Karpas-422 (cell line): ENCODE measurements around the gene HSD17B10. TPM values are rescaled to one million over a fixed set of nuclear protein-coding genes. Genes with fewer than 3 reads are reported as not detected.
A peak's percentile ranks its signal among the peaks of the same experiment; 100 is the strongest.
"Not testable (repeated sequence)": the region's sequence is repeated elsewhere in the genome, so short reads cannot be mapped to it uniquely, and the experiment has no call there.

Experiments used
- DNase-seq: peaks from one replicate; pipeline ENCODE4 v3.0.0-alpha.2; 2015
- H2AFZ ChIP-seq: fragments of 200-600 bp; sonication (generic); 2 replicates; pipeline ENCODE4 v1.6.1; 2014; ENCODE audit warnings: antibody characterized with exemption, low read length, mixed read lengths
- H3K27ac ChIP-seq: fragments of 200-600 bp; sonication (generic); 2 replicates; pipeline ENCODE4 v1.5.1; 2014; ENCODE audit warnings: mild to moderate bottlenecking, low read length, moderate library complexity
- H3K27me3 ChIP-seq: fragments of 200-600 bp; sonication (generic); 2 replicates; pipeline ENCODE4 v1.6.1; 2014; ENCODE audit warnings: low read length, mixed read lengths
- H3K36me3 ChIP-seq: fragments of 200-600 bp; sonication (generic); 2 replicates; pipeline ENCODE4 v1.6.1; 2014; ENCODE audit warnings: low read length, mixed read lengths; ENCODE audit not compliant: insufficient read depth
- H3K4me1 ChIP-seq: fragments of 200-600 bp; sonication (generic); 2 replicates; pipeline ENCODE4 v1.6.1; 2014; ENCODE audit warnings: mild to moderate bottlenecking, low read length, mixed read lengths
- H3K4me2 ChIP-seq: fragments of 200-600 bp; sonication (generic); 2 replicates; pipeline ENCODE4 v1.6.1; 2014; ENCODE audit warnings: low read length, low read depth, mild to moderate bottlenecking; ENCODE audit not compliant: poor library complexity, severe bottlenecking
- H3K4me3 ChIP-seq: fragments of 200-600 bp; sonication (generic); 2 replicates; pipeline ENCODE4 v1.5.1; 2014; ENCODE audit warnings: mild to moderate bottlenecking, antibody characterized with exemption, low read length, mixed read lengths
- H3K79me2 ChIP-seq: fragments of 200-600 bp; sonication (generic); 2 replicates; pipeline ENCODE4 v1.6.1; 2014; ENCODE audit warnings: mild to moderate bottlenecking, low read length, mixed read lengths
- H3K9ac ChIP-seq: fragments of 200-600 bp; sonication (generic); 2 replicates; pipeline ENCODE4 v1.6.0; 2014; ENCODE audit warnings: low read length
- H3K9me2 ChIP-seq: fragments of 200-600 bp; sonication (generic), shearing (Covaris generic); replicated peaks from 2 replicates; pipeline ENCODE4 v1.6.0; 2014; ENCODE audit warnings: mild to moderate bottlenecking, low read length, moderate library complexity; ENCODE audit not compliant: insufficient read depth
- H3K9me3 ChIP-seq: fragments of 300-700, 200-600 bp; sonication (generic); 2 replicates; pipeline ENCODE4 v1.6.1; 2014; ENCODE audit warnings: low read length, mixed read lengths
- H4K20me1 ChIP-seq: fragments of 200-600 bp; sonication (generic); 2 replicates; pipeline ENCODE4 v1.6.1; 2014; ENCODE audit warnings: mild to moderate bottlenecking, antibody characterized with exemption, low read length, low read depth; ENCODE audit not compliant: insufficient read depth
- total RNA-seq: library from RNA; depleted of rRNA; stranded (reverse); fragments of >200 nt; shearing (Covaris generic); gene quantifications from 2 replicates; pipeline ENCODE4 v1.2.3, GENCODE V29; 2014; ENCODE audit warnings: low replicate concordance

Gene HSD17B10
- total RNA-seq, 1 experiment from 2014 or later: 115 TPM

DNA sequence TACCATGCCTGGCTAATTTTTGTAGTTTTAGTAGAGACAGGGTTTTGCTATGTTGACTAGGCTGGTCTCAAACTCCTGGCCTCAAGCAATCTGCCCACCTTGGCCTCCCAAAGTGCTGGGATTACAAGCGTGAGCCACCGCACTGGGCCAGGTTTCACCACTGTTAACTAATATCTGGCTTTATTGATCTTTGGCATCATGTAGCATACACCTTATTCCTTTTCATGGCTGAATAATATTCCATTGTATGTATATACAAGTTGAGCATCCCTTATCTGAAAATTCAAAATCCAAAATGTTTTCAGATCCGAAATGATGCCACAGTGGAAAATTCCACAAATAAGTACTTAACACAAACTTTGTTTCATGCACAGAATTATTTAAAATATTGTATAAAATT lies 34.5 kb upstream of the HSD17B10 start:
- not testable (repeated sequence) for H4K20me1 ChIP-seq, DNase-seq, H3K9me3 ChIP-seq, H2AFZ ChIP-seq, H3K9ac ChIP-seq, H3K4me2 ChIP-seq, H3K4me1 ChIP-seq, H3K9me2 ChIP-seq, H3K36me3 ChIP-seq, H3K4me3 ChIP-seq, H3K79me2 ChIP-seq, H3K27ac ChIP-seq, H3K27me3 ChIP-seq

DNA sequence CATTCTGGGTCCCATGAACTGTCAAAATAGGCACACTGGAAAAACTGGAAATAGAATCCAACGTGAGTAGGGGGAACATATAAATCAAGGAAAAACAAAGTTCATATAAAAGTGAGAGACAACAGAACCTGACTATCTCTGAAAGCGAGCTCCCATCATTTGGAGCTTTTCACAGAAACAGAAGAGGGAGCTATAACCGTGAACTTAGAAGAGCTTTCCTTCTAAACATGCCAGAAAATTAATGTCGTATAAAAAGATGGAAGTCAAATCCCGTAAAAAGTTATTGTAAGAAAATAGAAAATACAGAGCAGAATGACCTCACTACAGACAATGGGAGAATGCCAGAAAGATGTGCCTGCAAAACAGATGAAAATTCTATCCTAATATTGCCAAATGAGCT lies 23.9 kb upstream of the HSD17B10 start:
- H3K9me3 ChIP-seq: no peaks in the 10 kb centered on the region
- no peak overlapping the region for H3K4me2 ChIP-seq
- H3K9me2 ChIP-seq: no peaks in the 10 kb centered on the region
- H3K4me1 ChIP-seq: no peaks in the 10 kb centered on the region
- no peak for DNase-seq
- no peak overlapping the region for H3K27ac ChIP-seq
- no peaks in the 10 kb centered on the region for H3K79me2 ChIP-seq
- H3K4me3 ChIP-seq: no peak overlapping the region
- no peaks in the 10 kb centered on the region for H4K20me1 ChIP-seq
- no peaks in the 10 kb centered on the region for H3K36me3 ChIP-seq
- H2AFZ ChIP-seq: no peak overlapping the region
- H3K27me3 ChIP-seq: no peaks in the 10 kb centered on the region
- H3K9ac ChIP-seq: no peak overlapping the region

DNA sequence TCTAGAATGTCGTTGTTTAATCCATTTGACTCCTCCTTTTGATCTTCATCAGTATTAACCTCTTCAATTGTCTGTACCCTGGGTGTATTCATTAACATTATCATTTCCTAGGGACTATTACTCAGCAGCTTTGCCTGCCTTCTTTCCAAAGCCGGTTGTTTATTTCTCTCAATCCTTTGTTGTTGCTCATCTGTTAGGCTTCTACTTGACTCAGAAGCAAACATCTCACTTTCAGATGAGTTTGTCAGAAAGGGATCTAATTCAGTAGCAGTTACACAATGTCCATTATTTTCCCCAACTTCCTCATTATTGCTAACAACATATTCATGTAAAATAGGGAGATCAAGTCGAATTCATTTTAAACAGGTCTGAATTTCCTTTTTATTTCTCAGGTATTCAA lies 22.1 kb upstream of the HSD17B10 start:
- Histone ChIP-seq H3K9me2 (no peaks in the 10 kb centered on the region), H4K20me1 (no peaks in the 10 kb centered on the region), H3K9me3 (no peaks in the 10 kb centered on the region), H2AFZ (no peak overlapping the region), H3K36me3 (no peaks in the 10 kb centered on the region), H3K4me3 (no peak overlapping the region), H3K27ac (no peak overlapping the region), H3K9ac (no peak overlapping the region), H3K27me3 (no peaks in the 10 kb centered on the region), H3K79me2 (no peaks in the 10 kb centered on the region), H3K4me1 (no peaks in the 10 kb centered on the region), H3K4me2 (no peak overlapping the region)
- no peak for DNase-seq

DNA sequence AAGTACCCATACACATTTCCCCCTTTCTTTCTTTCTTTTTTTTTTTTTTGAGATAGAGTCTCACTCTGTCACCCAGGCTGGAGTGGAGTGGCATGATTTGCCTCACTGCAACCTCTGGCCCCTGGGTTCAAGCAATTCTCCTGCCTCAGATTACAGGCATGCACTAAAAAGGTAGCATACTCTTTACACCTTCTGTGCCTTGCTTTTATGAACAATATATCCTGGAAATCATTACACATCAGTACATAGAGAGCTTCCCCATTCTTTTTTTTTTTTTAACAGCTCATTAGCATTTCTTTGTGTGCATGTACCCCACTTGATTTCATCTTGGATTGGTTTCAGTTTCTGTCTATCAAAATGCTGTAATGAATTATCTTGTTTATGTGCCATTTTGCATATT lies 18.6 kb upstream of the HSD17B10 start:
- no peaks in the 10 kb centered on the region for H3K9me2 ChIP-seq

DNA sequence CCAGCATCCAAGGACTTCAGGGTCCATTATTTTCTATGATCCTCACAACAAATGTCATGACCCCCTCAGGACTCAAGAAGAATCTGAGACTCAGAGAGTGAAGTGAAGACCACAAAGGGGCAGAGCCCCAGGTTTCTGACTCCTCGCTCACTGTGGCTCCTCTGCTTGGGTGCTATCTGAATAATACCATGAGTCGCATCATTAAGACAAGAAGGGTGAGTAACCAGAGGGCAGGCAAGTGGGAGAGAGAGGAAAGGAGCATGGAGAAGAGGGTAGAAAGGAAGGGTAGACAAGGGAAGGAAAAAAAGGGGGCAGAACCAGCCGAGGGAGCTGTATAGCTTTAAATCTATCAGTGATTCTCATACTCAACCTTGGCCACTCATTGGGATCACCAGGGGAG lies 15.5 kb upstream of the HSD17B10 start:
- no peaks in the 10 kb centered on the region for H3K27me3 ChIP-seq
- no peaks in the 10 kb centered on the region for H3K79me2 ChIP-seq
- H3K4me1 ChIP-seq: no peaks in the 10 kb centered on the region
- H3K9me2 ChIP-seq: no peaks in the 10 kb centered on the region
- no peak for DNase-seq
- no peaks in the 10 kb centered on the region for H3K9me3 ChIP-seq
- no peaks in the 10 kb centered on the region for H3K36me3 ChIP-seq
- no peak overlapping the region for H3K9ac ChIP-seq
- H3K4me3 ChIP-seq: no peak overlapping the region
- no peak overlapping the region for H3K27ac ChIP-seq
- H2AFZ ChIP-seq: no peak overlapping the region
- H4K20me1 ChIP-seq: no peaks in the 10 kb centered on the region
- H3K4me2 ChIP-seq: no peak overlapping the region

More for the DNA sequence above, 18.6 kb upstream of the HSD17B10 start:
- no peaks in the 10 kb centered on the region for H3K36me3 ChIP-seq
- DNase-seq: no peak
- H3K4me1 ChIP-seq: no peaks in the 10 kb centered on the region
- no peak overlapping the region for H3K4me3 ChIP-seq
- no peaks in the 10 kb centered on the region for H4K20me1 ChIP-seq
- no peak overlapping the region for H3K27ac ChIP-seq
- H3K9ac ChIP-seq: no peak overlapping the region
- no peak overlapping the region for H2AFZ ChIP-seq
- no peak overlapping the region for H3K4me2 ChIP-seq
- no peaks in the 10 kb centered on the region for H3K9me3 ChIP-seq
- no peaks in the 10 kb centered on the region for H3K27me3 ChIP-seq
- no peaks in the 10 kb centered on the region for H3K79me2 ChIP-seq

DNA sequence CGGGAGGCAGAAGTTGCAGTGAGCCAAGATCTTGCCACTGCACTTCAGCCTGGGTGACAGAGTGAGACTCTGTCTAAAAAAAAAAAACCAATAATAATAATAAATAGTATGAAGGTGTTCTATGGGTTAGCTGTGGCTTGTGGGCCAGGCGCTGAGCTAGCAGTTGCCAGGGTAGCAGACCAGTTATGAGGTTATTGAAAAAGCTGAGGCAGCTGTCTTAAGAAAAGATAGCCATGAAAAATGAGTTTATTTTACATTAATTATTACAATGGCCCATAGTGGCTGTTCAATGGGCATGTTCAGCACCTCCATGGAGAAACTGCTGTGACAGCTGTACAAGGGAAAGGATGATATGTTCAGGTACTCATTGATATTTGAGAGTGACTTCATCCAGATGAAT lies 13.3 kb upstream of the HSD17B10 start:
- Histone ChIP-seq H3K4me2 (no peak overlapping the region), H3K9me2 (no peaks in the 10 kb centered on the region), H3K27me3 (no peaks in the 10 kb centered on the region), H2AFZ (no peak overlapping the region), H3K79me2 (no peaks in the 10 kb centered on the region), H4K20me1 (no peaks in the 10 kb centered on the region), H3K4me1 (no peaks in the 10 kb centered on the region), H3K36me3 (no peaks in the 10 kb centered on the region), H3K4me3 (no peak overlapping the region), H3K27ac (no peak overlapping the region), H3K9ac (no peak overlapping the region), H3K9me3 (no peaks in the 10 kb centered on the region)
- DNase-seq: no peak

DNA sequence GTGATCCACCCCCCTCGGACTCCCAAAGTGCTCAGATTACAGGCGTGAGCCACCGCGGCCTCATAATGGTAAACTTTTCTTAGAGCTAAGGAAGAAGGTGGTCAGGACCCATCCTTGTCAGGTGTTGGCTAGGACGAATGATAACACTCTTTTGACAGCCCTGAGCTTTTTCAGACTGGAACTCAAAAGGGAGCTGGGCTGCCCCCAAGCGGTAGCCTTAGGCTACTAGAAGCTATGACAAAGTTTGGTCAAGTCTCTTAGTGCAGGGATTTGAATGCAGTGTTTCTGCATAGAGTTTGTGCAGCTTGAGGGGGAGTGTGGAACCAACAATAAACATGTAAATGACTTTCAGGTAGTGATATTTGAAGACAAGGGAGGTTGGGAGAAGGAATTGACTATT lies 11.8 kb upstream of the HSD17B10 start:
- H3K36me3 ChIP-seq: no peaks in the 10 kb centered on the region
- peaks cover 5% of the 10 kb centered on the region for H3K4me1 ChIP-seq
- no peak overlapping the region for H3K27ac ChIP-seq
- no peak overlapping the region for H3K9ac ChIP-seq
- no peak overlapping the region for H2AFZ ChIP-seq
- H3K9me2 ChIP-seq: no peaks in the 10 kb centered on the region
- H3K27me3 ChIP-seq: no peaks in the 10 kb centered on the region
- no peak overlapping the region for H3K4me2 ChIP-seq
- DNase-seq: peak; percentile 82
- no peaks in the 10 kb centered on the region for H3K9me3 ChIP-seq
- no peaks in the 10 kb centered on the region for H4K20me1 ChIP-seq
- H3K79me2 ChIP-seq: no peaks in the 10 kb centered on the region
- no peak overlapping the region for H3K4me3 ChIP-seq

DNA sequence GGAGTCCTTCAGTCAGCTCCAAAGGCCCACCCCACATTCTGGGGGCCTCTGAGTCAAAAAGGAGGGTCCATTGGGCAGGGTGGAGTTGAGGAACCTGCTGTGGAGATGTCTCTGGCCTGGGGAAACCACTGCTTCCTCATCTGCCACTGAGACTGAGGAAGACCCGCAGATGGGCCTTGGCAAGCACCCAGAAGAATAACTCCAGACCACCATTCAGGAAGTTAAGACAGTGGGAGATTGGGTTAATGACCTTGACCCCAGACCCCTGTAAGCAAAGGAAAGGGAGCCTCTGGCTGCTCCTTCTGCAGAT lies 8.1 kb upstream of the HSD17B10 start:
- no peaks in the 10 kb centered on the region for H3K9me3 ChIP-seq
- DNase-seq: no peak
- no peaks in the 10 kb centered on the region for H3K27me3 ChIP-seq
- no peaks in the 10 kb centered on the region for H3K9me2 ChIP-seq
- H3K79me2 ChIP-seq: no peaks in the 10 kb centered on the region
- peak overlapping the region; percentile 59 for H3K9ac ChIP-seq
- no peak overlapping the region; the same call in 1 of the 2 replicates for H2AFZ ChIP-seq
- H3K4me1 ChIP-seq: peaks cover 5% of the 10 kb centered on the region
- H3K27ac ChIP-seq: no peak overlapping the region
- peak overlapping the region; percentile 64; the same call in 1 of the 2 replicates for H3K4me3 ChIP-seq
- H4K20me1 ChIP-seq: no peaks in the 10 kb centered on the region
- H3K4me2 ChIP-seq: peak overlapping the region; percentile 73
- no peaks in the 10 kb centered on the region for H3K36me3 ChIP-seq
